Measurements from ENCODE around the gene CHD2. TPM values are rescaled to one million over a fixed set of nuclear protein-coding genes. Genes with fewer than 3 reads are reported as not detected.

Gene CHD2
- polyA plus RNA-seq, 1 experiment = 62.6 TPM

DNA sequence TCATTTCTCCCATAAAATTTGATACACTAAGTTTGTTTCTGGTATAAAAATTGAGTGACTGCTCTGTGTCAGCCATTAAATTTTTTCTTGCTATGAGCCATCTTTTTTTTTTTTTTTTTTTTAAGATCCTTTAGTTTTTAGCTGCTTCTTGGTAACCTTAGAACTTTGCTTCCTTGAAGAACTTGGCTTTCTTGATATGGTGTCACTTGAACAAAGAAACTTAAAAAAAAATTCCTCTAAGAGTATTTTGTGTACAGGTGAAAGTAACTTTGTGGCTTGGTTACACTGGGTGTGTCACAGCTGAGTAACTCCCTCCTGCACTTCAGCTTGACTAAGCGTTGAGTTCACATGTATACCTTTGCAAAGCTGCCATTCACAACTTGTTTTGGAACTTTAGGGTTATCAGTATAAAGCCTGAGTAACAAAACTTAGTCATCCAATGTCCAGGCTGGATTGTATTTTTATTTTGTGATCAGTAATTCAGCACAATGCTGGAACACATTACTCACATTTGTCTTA, 6.5 kb downstream of the CHD2 start:
- H3K4me3 ChIP-seq (ENCODE audit: low read depth, low read length) = no peak overlapping the region; the same call in 1 of the 2 replicates
- CTCF ChIA-PET = interaction anchor here (1.3 to 5.8 kb wide), 4 partner anchors 9 to 109 kb away, joined by 4 to 54 read pairs (median 6); no protein-coding TSS in a partner anchor
- POLR2A ChIA-PET = interaction anchor here (0.6 to 4.5 kb wide), 2 partner anchors 15 to 24 kb away, joined by 4 to 44 read pairs; no protein-coding TSS in a partner anchor

DNA sequence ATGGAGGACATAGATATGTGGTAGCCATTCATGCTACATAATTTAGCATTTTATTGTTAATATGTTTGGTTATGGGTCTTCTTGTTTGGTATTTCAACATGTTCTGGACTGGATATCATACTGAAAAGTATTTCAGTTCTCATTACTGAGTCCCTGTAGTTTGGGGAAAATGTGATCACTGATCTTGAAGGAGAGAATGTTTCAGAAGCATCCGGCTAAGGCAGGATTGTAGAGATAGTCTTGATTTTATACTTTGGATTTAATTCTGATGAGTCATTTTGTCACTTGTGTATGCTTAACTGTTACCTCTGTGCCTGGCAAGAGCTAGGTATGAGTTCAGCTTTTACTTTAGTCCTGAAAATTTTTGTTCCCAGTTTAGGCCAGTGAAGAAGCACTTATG, 7.1 kb downstream of the CHD2 start:
- H3K27me3 ChIP-seq (ENCODE audit: control insufficient read depth, insufficient read depth, low read length) = no peaks in the 10 kb centered on the region
- POLR2A ChIA-PET = interaction anchor here (0.7 to 4.5 kb wide), 10 partner anchors 9 to 106 kb away, joined by 3 to 44 read pairs (median 8); no protein-coding TSS in a partner anchor
- CTCF ChIA-PET = interaction anchor here (0.7 to 5.8 kb wide), 5 partner anchors 8 to 110 kb away, joined by 3 to 54 read pairs (median 6); no protein-coding TSS in a partner anchor
- H3K4me3 ChIP-seq (ENCODE audit: low read depth, low read length) = peak overlapping the region; percentile 0; the same call in 1 of the 2 replicates
- no peak for DNase-seq (ENCODE audit: low read depth, low spot score)
- TF ChIP-seq, protein P1, sequence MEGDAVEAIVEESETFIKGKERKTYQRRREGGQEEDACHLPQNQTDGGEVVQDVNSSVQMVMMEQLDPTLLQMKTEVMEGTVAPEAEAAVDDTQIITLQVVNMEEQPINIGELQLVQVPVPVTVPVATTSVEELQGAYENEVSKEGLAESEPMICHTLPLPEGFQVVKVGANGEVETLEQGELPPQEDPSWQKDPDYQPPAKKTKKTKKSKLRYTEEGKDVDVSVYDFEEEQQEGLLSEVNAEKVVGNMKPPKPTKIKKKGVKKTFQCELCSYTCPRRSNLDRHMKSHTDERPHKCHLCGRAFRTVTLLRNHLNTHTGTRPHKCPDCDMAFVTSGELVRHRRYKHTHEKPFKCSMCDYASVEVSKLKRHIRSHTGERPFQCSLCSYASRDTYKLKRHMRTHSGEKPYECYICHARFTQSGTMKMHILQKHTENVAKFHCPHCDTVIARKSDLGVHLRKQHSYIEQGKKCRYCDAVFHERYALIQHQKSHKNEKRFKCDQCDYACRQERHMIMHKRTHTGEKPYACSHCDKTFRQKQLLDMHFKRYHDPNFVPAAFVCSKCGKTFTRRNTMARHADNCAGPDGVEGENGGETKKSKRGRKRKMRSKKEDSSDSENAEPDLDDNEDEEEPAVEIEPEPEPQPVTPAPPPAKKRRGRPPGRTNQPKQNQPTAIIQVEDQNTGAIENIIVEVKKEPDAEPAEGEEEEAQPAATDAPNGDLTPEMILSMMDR (IDR thresholded peaks at IDR 0.05; ENCODE audit: low read depth, low read length) = no peak
- no peaks in the 10 kb centered on the region for H3K9me3 ChIP-seq (ENCODE audit: control insufficient read depth, insufficient read depth, low read length)
- peak overlapping the region; percentile 78 for H3K27ac ChIP-seq (ENCODE audit: low read depth, low read length)

More for the DNA sequence above, 6.5 kb downstream of the CHD2 start:
- TF ChIP-seq, protein P1 (IDR thresholded peaks at IDR 0.05; ENCODE audit: low read depth, low read length) = no peak
- Histone ChIP-seq H3K27ac (ENCODE audit: low read depth, low read length) (peak overlapping the region; percentile 34), H3K27me3 (ENCODE audit: control insufficient read depth, insufficient read depth, low read length) (no peaks in the 10 kb centered on the region), H3K9me3 (ENCODE audit: control insufficient read depth, insufficient read depth, low read length) (no peaks in the 10 kb centered on the region)
- no peak for DNase-seq (ENCODE audit: low read depth, low spot score)

DNA sequence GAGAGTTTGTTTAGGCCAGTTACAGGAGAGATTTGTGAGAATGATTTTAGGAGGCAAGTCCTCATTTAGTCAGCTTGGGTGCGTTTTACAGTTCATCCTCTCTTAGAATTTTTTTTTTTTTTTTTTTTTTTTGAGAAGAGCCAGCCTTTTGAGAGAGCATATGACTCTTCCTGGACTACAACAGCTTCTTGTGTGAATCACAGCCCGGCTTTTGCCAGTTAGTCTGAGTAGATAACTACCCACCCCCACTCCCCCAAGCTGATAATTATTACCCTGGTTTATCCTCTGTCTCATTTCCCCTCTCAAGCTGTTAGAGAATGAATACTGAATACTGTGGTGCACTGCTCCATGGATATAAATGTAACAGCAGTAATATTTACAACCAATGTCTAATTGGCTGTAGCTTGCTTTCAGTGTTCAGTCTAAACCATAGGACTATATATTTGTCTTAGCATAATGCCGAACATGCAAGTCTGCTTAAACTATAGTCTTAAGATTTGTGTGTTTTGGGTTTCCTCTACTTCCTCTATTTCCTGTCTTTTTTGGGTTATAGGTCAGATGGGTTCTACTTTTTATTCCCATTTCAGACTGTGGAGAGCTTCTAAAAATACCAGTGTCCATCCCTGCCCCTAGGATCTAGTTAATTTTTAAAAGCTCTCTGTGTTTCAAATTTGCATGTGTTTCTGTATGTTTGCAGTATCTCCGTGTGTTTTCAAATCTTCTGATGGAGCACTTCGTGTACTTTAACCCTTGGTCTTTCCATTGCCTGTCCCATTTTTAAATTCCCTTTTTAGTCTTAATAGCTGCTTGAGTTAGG, 8.0 kb downstream of the CHD2 start:
- TF ChIP-seq, protein P1 (IDR thresholded peaks at IDR 0.05; ENCODE audit: low read depth, low read length) = no peak
- peak; percentile 55 for DNase-seq (ENCODE audit: low read depth, low spot score)
- Histone ChIP-seq H3K27ac (ENCODE audit: low read depth, low read length) (peak overlapping the region; percentile 84), H3K9me3 (ENCODE audit: control insufficient read depth, insufficient read depth, low read length) (no peaks in the 10 kb centered on the region), H3K4me3 (ENCODE audit: low read depth, low read length) (peak overlapping the region; percentile 1), H3K27me3 (ENCODE audit: control insufficient read depth, insufficient read depth, low read length) (no peaks in the 10 kb centered on the region)
- POLR2A ChIA-PET = interaction anchor here (0.5 to 4.5 kb wide), 17 partner anchors 8 to 106 kb away, joined by 3 to 44 read pairs (median 7); partner anchors contain the start of gene CHD2
- CTCF ChIA-PET = interaction anchor here (0.6 to 5.8 kb wide), 7 partner anchors 8 to 111 kb away, joined by 3 to 54 read pairs (median 6); partner anchors contain the start of gene CHD2

DNA sequence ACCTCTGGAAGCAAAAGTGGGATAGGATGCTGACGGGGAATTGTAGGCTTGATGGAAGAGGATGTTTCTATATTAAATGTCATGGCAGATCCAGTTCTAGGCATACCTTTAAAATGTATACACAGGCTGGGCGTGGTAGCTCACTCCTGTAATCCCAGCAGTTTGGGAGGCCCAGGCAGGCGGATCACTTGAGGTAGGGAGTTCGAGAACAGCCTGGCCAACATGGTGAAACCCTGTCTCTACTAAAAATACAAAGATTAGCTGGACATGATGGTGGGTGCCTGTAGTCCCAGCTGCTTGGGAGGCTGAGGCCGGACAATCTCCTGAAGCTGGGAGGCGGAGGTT, 8.6 kb downstream of the CHD2 start:
- H3K4me3 ChIP-seq (ENCODE audit: low read depth, low read length) = no peak overlapping the region
- CTCF ChIA-PET = interaction anchor here (0.6 to 5.8 kb wide), 5 partner anchors 8 to 158 kb away, joined by 4 to 54 read pairs (median 11); partner anchors contain the start of gene CHD2
- no peak for DNase-seq (ENCODE audit: low read depth, low spot score)
- H3K9me3 ChIP-seq (ENCODE audit: control insufficient read depth, insufficient read depth, low read length) = no peaks in the 10 kb centered on the region
- peak overlapping the region; percentile 84 for H3K27ac ChIP-seq (ENCODE audit: low read depth, low read length)
- TF ChIP-seq, protein P1 (IDR thresholded peaks at IDR 0.05; ENCODE audit: low read depth, low read length) = no peak
- no peaks in the 10 kb centered on the region for H3K27me3 ChIP-seq (ENCODE audit: control insufficient read depth, insufficient read depth, low read length)
- POLR2A ChIA-PET = interaction anchor here (0.8 to 4.5 kb wide), 10 partner anchors 9 to 107 kb away, joined by 3 to 44 read pairs (median 9); partner anchors contain the start of gene CHD2
